Measurements from ENCODE around the gene OXSM.

OXSM gene

GRCh38 chr3:25831578-25831977 lies 41.7 kb downstream of the OXSM start:
- Histone ChIP-seq H2BK120ac (ENCODE audit: low read depth, low read length) (no peak overlapping the region), H4K8ac (ENCODE audit: low read length) (no peak overlapping the region), H4K91ac (ENCODE audit: low read length) (no peak overlapping the region), H3K9me3 (ENCODE audit: control insufficient read depth, low read length) (no peaks in the 10 kb centered on the region), H3K36me3 (ENCODE audit: control insufficient read depth in 1 of 2, insufficient read depth in 2 of 2, low read depth in 1 of 2, low read length in 2 of 2) (no peaks in the 10 kb centered on the region), H3K27me3 (ENCODE audit: control insufficient read depth in 1 of 2, insufficient read depth in 1 of 2, low read length in 2 of 2) (no peaks in the 10 kb centered on the region), H3K27ac (ENCODE audit: low read length, poor library complexity, severe bottlenecking) (no peak overlapping the region), H3K4me1 (ENCODE audit: control insufficient read depth, insufficient read depth, low read depth, low read length) (no peaks in the 10 kb centered on the region), H2AK5ac (ENCODE audit: low read length, severe bottlenecking) (no peak overlapping the region), H2AFZ (ENCODE audit: low read depth, low read length) (no peak overlapping the region), H2BK5ac (ENCODE audit: low read depth, low read length, poor library complexity, severe bottlenecking) (no peak overlapping the region), H3K14ac (ENCODE audit: low read length in 2 of 2) (no peak overlapping the region), H3K23ac (ENCODE audit: low read length in 2 of 2) (no peak overlapping the region), H3K4ac (ENCODE audit: low read depth in 1 of 2, low read length in 2 of 2) (no peak overlapping the region), H3K4me2 (ENCODE audit: low read length, poor library complexity, severe bottlenecking) (no peak overlapping the region), H2BK15ac (ENCODE audit: low read depth, poor library complexity, severe bottlenecking) (no peak overlapping the region), H3K4me3 (ENCODE audit: insufficient read depth in 1 of 2, low read depth in 1 of 2, low read length in 2 of 2) (no peak overlapping the region), H3K18ac (ENCODE audit: low read depth in 1 of 2, low read length in 2 of 2) (no peak overlapping the region), H3K9ac (ENCODE audit: low read length) (peak overlapping the region; percentile 16), H3K79me1 (replicated peaks; ENCODE audit: low read length, poor library complexity, severe bottlenecking) (no peaks in the 10 kb centered on the region), H2BK12ac (ENCODE audit: low read length in 2 of 2) (no peak overlapping the region)
- WGBS: 41% methylated on average over 3 of the region's 3 CpGs
- DNase-seq: peak; percentile 46

DNA sequence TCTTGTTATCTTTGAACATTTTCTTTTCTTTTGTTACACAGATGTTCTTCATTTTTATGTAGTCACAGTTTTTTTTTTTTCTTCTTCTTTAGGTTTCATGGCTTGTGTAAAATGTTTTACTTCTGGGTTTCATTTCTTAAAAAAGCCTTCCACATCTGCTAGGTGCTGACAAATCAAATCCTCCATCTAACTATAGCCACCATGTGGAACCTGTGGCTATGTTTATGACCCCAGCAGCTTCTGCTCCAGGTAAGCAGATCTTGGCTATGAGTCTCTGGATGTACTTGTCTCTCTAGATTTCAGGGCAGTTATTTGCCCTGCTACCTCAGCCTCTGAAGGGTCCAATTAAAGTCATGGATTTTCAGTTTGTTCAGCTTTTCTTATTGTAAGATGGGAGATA lies 44.5 kb downstream of the OXSM start:
- Histone ChIP-seq H2BK5ac (ENCODE audit: low read depth, low read length, poor library complexity, severe bottlenecking) (no peak overlapping the region), H3K79me1 (replicated peaks; ENCODE audit: low read length, poor library complexity, severe bottlenecking) (no peaks in the 10 kb centered on the region), H4K8ac (ENCODE audit: low read length) (no peak overlapping the region), H2BK120ac (ENCODE audit: low read depth, low read length) (no peak overlapping the region), H2AK5ac (ENCODE audit: low read length, severe bottlenecking) (no peak overlapping the region), H3K4me3 (ENCODE audit: insufficient read depth in 1 of 2, low read depth in 1 of 2, low read length in 2 of 2) (no peak overlapping the region), H2AFZ (ENCODE audit: low read depth, low read length) (no peak overlapping the region), H2BK15ac (ENCODE audit: low read depth, poor library complexity, severe bottlenecking) (no peak overlapping the region), H3K9ac (ENCODE audit: low read length) (no peak overlapping the region), H3K27me3 (ENCODE audit: control insufficient read depth in 1 of 2, insufficient read depth in 1 of 2, low read length in 2 of 2) (no peaks in the 10 kb centered on the region), H4K91ac (ENCODE audit: low read length) (no peak overlapping the region), H3K36me3 (ENCODE audit: control insufficient read depth in 1 of 2, insufficient read depth in 2 of 2, low read depth in 1 of 2, low read length in 2 of 2) (no peaks in the 10 kb centered on the region), H3K9me3 (ENCODE audit: control insufficient read depth, low read length) (peaks cover 5% of the 10 kb centered on the region), H3K4ac (ENCODE audit: low read depth in 1 of 2, low read length in 2 of 2) (no peak overlapping the region), H3K18ac (ENCODE audit: low read depth in 1 of 2, low read length in 2 of 2) (no peak overlapping the region), H3K23ac (ENCODE audit: low read length in 2 of 2) (no peak overlapping the region), H3K4me1 (ENCODE audit: control insufficient read depth, insufficient read depth, low read depth, low read length) (no peaks in the 10 kb centered on the region), H3K4me2 (ENCODE audit: low read length, poor library complexity, severe bottlenecking) (no peak overlapping the region), H3K14ac (ENCODE audit: low read length in 2 of 2) (no peak overlapping the region), H3K27ac (ENCODE audit: low read length, poor library complexity, severe bottlenecking) (no peak overlapping the region), H2BK12ac (ENCODE audit: low read length in 2 of 2) (no peak overlapping the region)
- DNase-seq: no peak

DNA sequence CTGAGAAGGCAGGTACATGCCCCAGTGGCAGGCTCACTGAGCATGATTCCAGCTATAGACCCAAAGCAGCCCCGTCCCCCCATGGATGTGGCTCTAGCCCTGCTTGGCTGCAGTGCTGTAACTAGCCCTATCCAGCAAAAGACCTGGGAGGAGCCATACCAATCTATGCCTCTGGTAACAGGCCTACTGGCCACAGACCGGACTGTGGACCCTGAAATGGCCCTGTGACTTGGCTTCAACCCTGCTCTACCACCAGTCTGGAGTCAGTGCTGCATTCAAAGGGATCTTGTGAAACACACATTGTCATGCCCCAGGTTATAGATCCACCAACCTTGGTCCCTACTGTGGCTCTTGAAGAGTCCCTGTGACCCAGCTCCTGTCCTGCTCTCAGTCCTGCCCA lies 46.7 kb downstream of the OXSM start:
- WGBS: 94% methylated on average over 2 of the region's 2 CpGs
- Histone ChIP-seq H2AK5ac (ENCODE audit: low read length, severe bottlenecking) (no peak overlapping the region), H3K9me3 (ENCODE audit: control insufficient read depth, low read length) (peaks cover 5% of the 10 kb centered on the region)

DNA sequence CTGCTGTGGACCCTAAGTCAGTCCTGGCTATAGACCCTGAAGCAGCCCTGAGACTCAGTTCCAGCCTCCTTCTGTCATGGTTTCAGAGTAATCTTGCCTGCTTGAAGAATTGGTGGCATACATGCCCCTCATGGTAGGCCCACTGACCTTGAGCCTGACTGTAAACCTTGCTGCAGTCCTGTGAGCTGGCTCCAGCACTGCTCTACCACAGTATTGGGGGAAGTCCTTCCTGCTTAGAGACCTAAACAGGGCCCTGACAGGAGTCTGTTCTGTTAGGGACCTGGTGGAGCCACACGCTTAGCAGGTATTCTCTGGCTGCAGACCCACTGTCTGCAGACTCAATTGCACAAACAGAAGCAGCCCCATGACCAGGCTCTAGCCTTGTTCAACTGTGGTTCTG lies 47.1 kb downstream of the OXSM start:
- no peaks in the 10 kb centered on the region for H3K36me3 ChIP-seq (ENCODE audit: control insufficient read depth in 1 of 2, insufficient read depth in 2 of 2, low read depth in 1 of 2, low read length in 2 of 2)
- no peak overlapping the region for H4K91ac ChIP-seq (ENCODE audit: low read length)
- H2AFZ ChIP-seq (ENCODE audit: low read depth, low read length): no peak overlapping the region
- H3K18ac ChIP-seq (ENCODE audit: low read depth in 1 of 2, low read length in 2 of 2): no peak overlapping the region
- H3K9me3 ChIP-seq (ENCODE audit: control insufficient read depth, low read length): peaks cover 5% of the 10 kb centered on the region
- H3K4me1 ChIP-seq (ENCODE audit: control insufficient read depth, insufficient read depth, low read depth, low read length): no peaks in the 10 kb centered on the region
- H3K4me2 ChIP-seq (ENCODE audit: low read length, poor library complexity, severe bottlenecking): no peak overlapping the region
- H2AK5ac ChIP-seq (ENCODE audit: low read length, severe bottlenecking): no peak overlapping the region
- no peak overlapping the region for H3K4ac ChIP-seq (ENCODE audit: low read depth in 1 of 2, low read length in 2 of 2)
- no peak for DNase-seq
- no peak overlapping the region for H2BK5ac ChIP-seq (ENCODE audit: low read depth, low read length, poor library complexity, severe bottlenecking)
- no peaks in the 10 kb centered on the region for H3K27me3 ChIP-seq (ENCODE audit: control insufficient read depth in 1 of 2, insufficient read depth in 1 of 2, low read length in 2 of 2)
- H3K27ac ChIP-seq (ENCODE audit: low read length, poor library complexity, severe bottlenecking): no peak overlapping the region
- no peak overlapping the region for H3K4me3 ChIP-seq (ENCODE audit: insufficient read depth in 1 of 2, low read depth in 1 of 2, low read length in 2 of 2)
- no peaks in the 10 kb centered on the region for H3K79me1 ChIP-seq (replicated peaks; ENCODE audit: low read length, poor library complexity, severe bottlenecking)
- H2BK120ac ChIP-seq (ENCODE audit: low read depth, low read length): no peak overlapping the region
- no peak overlapping the region for H3K9ac ChIP-seq (ENCODE audit: low read length)
- H3K14ac ChIP-seq (ENCODE audit: low read length in 2 of 2): no peak overlapping the region
- no peak overlapping the region for H2BK15ac ChIP-seq (ENCODE audit: low read depth, poor library complexity, severe bottlenecking)
- WGBS: 0% methylated on average over 1 of the region's 1 CpG
- H3K23ac ChIP-seq (ENCODE audit: low read length in 2 of 2): no peak overlapping the region
- H4K8ac ChIP-seq (ENCODE audit: low read length): no peak overlapping the region
- H2BK12ac ChIP-seq (ENCODE audit: low read length in 2 of 2): no peak overlapping the region

More for the DNA sequence above, 46.7 kb downstream of the OXSM start:
- Histone ChIP-seq H3K4ac (ENCODE audit: low read depth in 1 of 2, low read length in 2 of 2) (no peak overlapping the region), H2BK5ac (ENCODE audit: low read depth, low read length, poor library complexity, severe bottlenecking) (no peak overlapping the region), H3K9ac (ENCODE audit: low read length) (no peak overlapping the region), H3K18ac (ENCODE audit: low read depth in 1 of 2, low read length in 2 of 2) (no peak overlapping the region), H3K27me3 (ENCODE audit: control insufficient read depth in 1 of 2, insufficient read depth in 1 of 2, low read length in 2 of 2) (no peaks in the 10 kb centered on the region), H3K27ac (ENCODE audit: low read length, poor library complexity, severe bottlenecking) (no peak overlapping the region), H3K4me2 (ENCODE audit: low read length, poor library complexity, severe bottlenecking) (no peak overlapping the region), H4K8ac (ENCODE audit: low read length) (no peak overlapping the region), H3K4me1 (ENCODE audit: control insufficient read depth, insufficient read depth, low read depth, low read length) (no peaks in the 10 kb centered on the region), H3K79me1 (replicated peaks; ENCODE audit: low read length, poor library complexity, severe bottlenecking) (no peaks in the 10 kb centered on the region), H3K14ac (ENCODE audit: low read length in 2 of 2) (no peak overlapping the region), H3K36me3 (ENCODE audit: control insufficient read depth in 1 of 2, insufficient read depth in 2 of 2, low read depth in 1 of 2, low read length in 2 of 2) (no peaks in the 10 kb centered on the region), H3K23ac (ENCODE audit: low read length in 2 of 2) (no peak overlapping the region), H3K4me3 (ENCODE audit: insufficient read depth in 1 of 2, low read depth in 1 of 2, low read length in 2 of 2) (no peak overlapping the region), H2BK120ac (ENCODE audit: low read depth, low read length) (no peak overlapping the region), H2BK12ac (ENCODE audit: low read length in 2 of 2) (no peak overlapping the region), H4K91ac (ENCODE audit: low read length) (no peak overlapping the region), H2BK15ac (ENCODE audit: low read depth, poor library complexity, severe bottlenecking) (no peak overlapping the region), H2AFZ (ENCODE audit: low read depth, low read length) (no peak overlapping the region)
- DNase-seq: no peak

Measured in mesenchymal stem cell (in vitro differentiated cells and primary cell).